ENCODE data around the gene PGLYRP4.
"Not testable (repeated sequence)": the region's sequence is repeated elsewhere in the genome, so short reads cannot be mapped to it uniquely, and the experiment has no call there.

The PGLYRP4 gene

GRCh38 chr1:153347856-153348255 is 785 bp downstream of the PGLYRP4 start:
- in situ Hi-C loops (cut with HindIII; ENCODE audit: low sequenced_read_pairs) = no loop called here
- DNase-seq (ENCODE audit: low read depth, low spot score) = no peak
- TF ChIP-seq CTCF (IDR thresholded peaks at IDR 0.05; ENCODE audit: low read depth, low read length) = no peak
- no peak overlapping the region for H3K4me3 ChIP-seq (ENCODE audit: low read depth, low read length)

GRCh38 chr1:153347049-153347448 is 1.6 kb downstream of the PGLYRP4 start:
- in situ Hi-C loops (cut with HindIII; ENCODE audit: low sequenced_read_pairs) = not testable (repeated sequence)

GRCh38 chr1:153346077-153346723 is 2.4 kb downstream of the PGLYRP4 start:
- H3K4me3 ChIP-seq (ENCODE audit: low read depth, low read length) = no peak overlapping the region
- in situ Hi-C loops (cut with HindIII; ENCODE audit: low sequenced_read_pairs) = no loop called here
- DNase-seq (ENCODE audit: low read depth, low spot score) = no peak
- no peak for TF ChIP-seq CTCF (IDR thresholded peaks at IDR 0.05; ENCODE audit: low read depth, low read length)

More at GRCh38 chr1:153347049-153347448, 1.6 kb downstream of the PGLYRP4 start:
- H3K4me3 ChIP-seq (ENCODE audit: low read depth, low read length); DNase-seq (ENCODE audit: low read depth, low spot score): not testable (repeated sequence)

- DNase-seq (ENCODE audit: low read depth, low spot score) = no peak
- H3K4me3 ChIP-seq (ENCODE audit: low read depth, low read length) = no peak overlapping the region
- in situ Hi-C loops (cut with HindIII; ENCODE audit: low sequenced_read_pairs) = no loop called here
- no peak for TF ChIP-seq CTCF (IDR thresholded peaks at IDR 0.05; ENCODE audit: low read depth, low read length)
Measured at GRCh38 chr1:153345187-153346076, 3.2 kb downstream of the PGLYRP4 start.

GRCh38 chr1:153344718-153345025 is 4.0 kb downstream of the PGLYRP4 start:
- in situ Hi-C loops (cut with HindIII; ENCODE audit: low sequenced_read_pairs) = no loop called here
- DNase-seq (ENCODE audit: low read depth, low spot score) = no peak
- H3K4me3 ChIP-seq (ENCODE audit: low read depth, low read length) = no peak overlapping the region
- no peak for TF ChIP-seq CTCF (IDR thresholded peaks at IDR 0.05; ENCODE audit: low read depth, low read length)

GRCh38 chr1:153343811-153344717 is 4.6 kb downstream of the PGLYRP4 start:
- no peak for DNase-seq (ENCODE audit: low read depth, low spot score)
- in situ Hi-C loops (cut with HindIII; ENCODE audit: low sequenced_read_pairs) = no loop called here
- no peak for TF ChIP-seq CTCF (IDR thresholded peaks at IDR 0.05; ENCODE audit: low read depth, low read length)
- H3K4me3 ChIP-seq (ENCODE audit: low read depth, low read length) = no peak overlapping the region

Data from astrocyte of the spinal cord (primary cell).